HEK293T (cell line): Measurements from ENCODE around the gene DBH.

Experiments used
- CTCF ChIA-PET: fragments of 350-600 bp; formaldehyde crosslinking; extraction: SDS; loops from one replicate; lab custom pipeline; 2021; ENCODE audit warnings: antibody characterized with exemption, inconsistent platforms; lab: Yijun Ruan, JAX
- POLR2A ChIA-PET: fragments of 350-600 bp; formaldehyde crosslinking; extraction: SDS; loops from one replicate; lab custom pipeline; 2020; ENCODE audit warnings: antibody characterized with exemption, inconsistent platforms; lab: Yijun Ruan, JAX
- DNase-seq: peaks from one replicate; pipeline ENCODE4 v3.0.0; 2012; ENCODE audit warnings: mixed read lengths; ENCODE audit errors: extremely low spot score
- ARNT ChIP-seq: fragments of 450-650 bp; IDR thresholded peaks from 2 replicates; pipeline ENCODE4 v1.6.1; 2017; ENCODE audit warnings: mild to moderate bottlenecking
- BHLHE40 ChIP-seq: fragments of 450-650 bp; IDR thresholded peaks from 2 replicates; pipeline ENCODE4 v1.6.1; 2016; ENCODE audit warnings: mild to moderate bottlenecking, moderate library complexity, borderline replicate concordance
- CTBP1 ChIP-seq: fragments of 450-650 bp; IDR thresholded peaks from 2 replicates; pipeline ENCODE4 v1.6.1; 2016; ENCODE audit warnings: borderline replicate concordance
- ELF4 ChIP-seq: fragments of 450-650 bp; IDR thresholded peaks from 2 replicates; pipeline ENCODE4 v1.6.1; 2017; ENCODE audit warnings: antibody characterized with exemption
- FOXA1 ChIP-seq: fragments of 450-650 bp; IDR thresholded peaks from 2 replicates; pipeline ENCODE4 v1.6.1; 2016; ENCODE audit warnings: mild to moderate bottlenecking
- FOXK2 ChIP-seq: fragments of 450-650 bp; IDR thresholded peaks from 2 replicates; pipeline ENCODE4 v1.6.1; 2016; ENCODE audit warnings: mild to moderate bottlenecking
- FOXM1 ChIP-seq: fragments of 450-650 bp; IDR thresholded peaks from 2 replicates; pipeline ENCODE4 v1.6.1; 2017; ENCODE audit warnings: mild to moderate bottlenecking, borderline replicate concordance
- HDGF ChIP-seq: fragments of 450-650 bp; IDR thresholded peaks from 2 replicates; pipeline ENCODE4 v1.6.1; 2017; ENCODE audit warnings: antibody characterized with exemption, borderline replicate concordance
- L3MBTL2 ChIP-seq: fragments of 450-650 bp; conservative IDR thresholded peaks from 2 replicates; pipeline ENCODE4 v1.6.1; 2016; ENCODE audit warnings: mild to moderate bottlenecking
- LEF1 ChIP-seq: fragments of 450-650 bp; IDR thresholded peaks from 2 replicates; pipeline ENCODE4 v1.6.1; 2017; ENCODE audit warnings: mild to moderate bottlenecking, borderline replicate concordance
- NFRKB ChIP-seq: fragments of 450-650 bp; IDR thresholded peaks from 2 replicates; pipeline ENCODE4 v1.6.1; 2016; ENCODE audit warnings: mild to moderate bottlenecking, moderate library complexity
- PKNOX1 ChIP-seq: fragments of 450-650 bp; IDR thresholded peaks from 2 replicates; pipeline ENCODE4 v1.6.1; 2016
- SP1 ChIP-seq: fragments of 450-650 bp; IDR thresholded peaks from 2 replicates; pipeline ENCODE4 v1.6.1; 2017
- SUZ12 ChIP-seq: fragments of 450-650 bp; IDR thresholded peaks from 2 replicates; pipeline ENCODE4 v1.6.1; 2016; ENCODE audit warnings: mild to moderate bottlenecking
- TARDBP ChIP-seq: fragments of 450-650 bp; IDR thresholded peaks from 2 replicates; pipeline ENCODE4 v1.6.1; 2016
- ZNF384 ChIP-seq: fragments of 450-650 bp; IDR thresholded peaks from 2 replicates; pipeline ENCODE4 v1.6.1; 2016

Gene DBH

DNA sequence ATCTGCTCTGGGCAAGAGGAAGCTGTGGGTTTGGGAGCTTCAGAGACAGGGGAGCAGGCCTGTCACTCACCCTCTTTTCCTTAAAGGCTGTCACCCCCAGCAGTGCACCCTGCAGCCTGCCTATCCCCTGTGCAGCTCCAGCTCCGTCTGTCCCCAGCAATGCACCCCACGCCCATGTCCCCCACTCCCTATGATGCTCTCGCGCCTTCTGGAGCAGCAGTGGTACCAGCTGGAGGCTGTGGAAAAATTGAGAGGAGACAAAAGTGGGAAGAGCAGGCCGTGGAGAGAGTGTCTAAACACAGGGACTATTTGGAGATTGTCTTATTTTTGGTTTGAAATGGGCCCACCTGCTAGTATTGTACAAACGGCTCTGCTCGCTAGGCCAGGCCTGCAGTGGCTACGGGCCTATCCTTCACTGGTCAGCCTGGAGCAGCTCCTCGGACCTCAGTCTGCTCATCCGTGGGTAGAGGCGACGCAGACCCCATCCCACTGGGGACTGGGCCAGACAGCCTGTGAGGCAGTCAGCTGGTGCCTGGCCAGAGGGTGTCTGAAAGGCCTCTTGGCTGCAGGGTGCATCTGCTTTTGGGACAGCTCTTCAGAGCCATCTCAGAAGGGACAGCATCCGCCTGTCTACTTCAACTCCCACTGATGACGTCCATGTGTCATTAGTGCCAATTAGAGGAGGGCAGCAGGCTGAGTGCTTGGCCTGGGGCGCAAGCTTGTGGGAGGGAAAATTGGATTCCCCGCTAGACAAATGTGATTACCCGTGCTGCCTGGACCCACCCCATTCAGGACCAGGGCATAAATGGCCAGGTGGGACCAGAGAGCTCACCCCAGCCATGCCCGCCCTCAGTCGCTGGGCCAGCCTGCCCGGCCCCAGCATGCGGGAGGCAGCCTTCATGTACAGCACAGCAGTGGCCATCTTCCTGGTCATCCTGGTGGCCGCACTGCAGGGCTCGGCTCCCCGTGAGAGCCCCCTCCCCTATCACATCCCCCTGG lies at the start of gene DBH:
Gene DBH (plus strand): TSS at position 831 of the 999 bp plus-strand sequence. CDS start 9 bp downstream, at position 840.
- ChIA-PET CTCF (no interaction called here), POLR2A (no interaction called here)
- TF ChIP-seq PKNOX1: no peak
- TF ChIP-seq ZNF384: no peak
- TF ChIP-seq CTBP1: no peak
- TF ChIP-seq FOXK2: no peak
- TF ChIP-seq SP1: no peak
- TF ChIP-seq FOXA1: no peak
- TF ChIP-seq NFRKB: no peak
- TF ChIP-seq HDGF: no peak
- no peak for TF ChIP-seq BHLHE40
- TF ChIP-seq FOXM1: no peak
- no peak for TF ChIP-seq SUZ12
- TF ChIP-seq TARDBP: no peak
- no peak for TF ChIP-seq L3MBTL2
- TF ChIP-seq ARNT: no peak
- no peak for TF ChIP-seq ELF4
- no peak for TF ChIP-seq LEF1
- no peak for DNase-seq

GRCh38 chr9:133587051-133587450 lies 49.1 kb upstream of the DBH start:
- TF ChIP-seq FOXM1 (no peak), FOXK2 (no peak), BHLHE40 (no peak), CTBP1 (no peak), PKNOX1 (no peak), ZNF384 (no peak), TARDBP (no peak), SP1 (no peak), SUZ12 (no peak), HDGF (no peak), LEF1 (no peak), ELF4 (no peak), ARNT (no peak), FOXA1 (no peak), NFRKB (no peak), L3MBTL2 (no peak)
- no peak for DNase-seq
- POLR2A ChIA-PET: no interaction called here
- CTCF ChIA-PET: no interaction called here

- DNase-seq: no peak
- TF ChIP-seq L3MBTL2 (no peak), ARNT (no peak), FOXM1 (no peak)
- ChIA-PET POLR2A (no interaction called here), CTCF (no interaction called here)
Measured at GRCh38 chr9:133587466-133587865, 48.7 kb upstream of the DBH start.

DNA sequence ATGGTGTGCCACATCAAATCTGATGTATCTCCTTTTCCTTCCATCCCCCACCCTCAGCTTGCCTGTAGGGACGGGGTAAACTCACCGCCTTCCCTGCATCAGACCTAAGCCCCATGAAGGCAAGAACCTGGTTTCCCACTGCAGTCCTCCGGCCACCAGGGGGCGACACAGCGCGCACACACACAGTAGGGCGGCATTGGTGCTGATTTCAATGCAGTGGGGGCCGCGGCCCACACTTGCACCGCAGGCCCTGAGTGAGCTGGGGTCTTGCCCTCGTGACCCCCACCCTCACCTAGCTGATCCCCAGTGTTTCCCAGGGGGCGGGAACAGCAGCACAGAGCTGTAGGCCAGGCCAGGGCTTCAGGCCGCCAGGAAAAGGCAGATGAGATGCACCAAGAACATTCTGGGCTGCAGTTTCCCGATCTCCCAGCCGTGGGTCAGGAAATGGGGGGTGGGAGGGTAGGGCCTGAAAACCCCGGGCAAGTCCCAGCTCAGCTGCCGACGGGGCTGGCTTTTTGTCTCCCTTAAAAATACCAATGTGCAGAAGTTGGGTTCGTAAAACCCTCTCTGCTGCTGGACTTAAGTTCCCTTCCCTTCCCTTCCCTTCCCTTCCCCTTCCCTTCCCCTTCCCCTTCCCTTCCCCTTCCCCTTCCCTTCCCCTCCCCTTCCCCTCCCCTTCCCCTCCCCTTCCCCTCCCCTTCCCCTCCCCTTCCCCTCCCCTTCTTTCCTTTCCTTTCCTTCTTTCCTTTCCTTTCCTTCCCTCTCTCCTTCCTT lies 46.5 kb upstream of the DBH start:
- TF ChIP-seq L3MBTL2 (no peak), FOXK2 (no peak)
- ChIA-PET CTCF (no interaction called here), POLR2A (no interaction called here)
- peak; percentile 57 for DNase-seq

- ChIA-PET CTCF (no interaction called here), POLR2A (no interaction called here)
- TF ChIP-seq LEF1 (no peak), ZNF384 (no peak), ARNT (no peak), PKNOX1 (no peak), FOXM1 (no peak), CTBP1 (no peak), TARDBP (no peak), L3MBTL2 (no peak), BHLHE40 (no peak), FOXA1 (no peak), HDGF (no peak), FOXK2 (no peak), ELF4 (no peak)
- DNase-seq: no peak
Measured at GRCh38 chr9:133590231-133590855, 45.8 kb upstream of the DBH start.
